Heart left ventricle (tissue), 16 donors: ENCODE results near the gene RABEP2. TPM values are rescaled to one million over a fixed set of nuclear protein-coding genes. Genes with fewer than 3 reads are reported as not detected.

Source experiments
- ATAC-seq, 4 donors: fragments of 200-7000 bp; cut with Tn5 transposase; one replicate each; pipeline ENCODE4 v1.9.1; 2020 to 2022; ENCODE audit warnings: moderate library complexity in 4 of 4, mild to moderate bottlenecking in 3 of 4, moderate number of reproducible peaks in 1 of 4
- DNase-seq, 5 donors: peaks; one replicate each; pipeline ENCODE4 v3.0.0-alpha.2; 2020
- H3K27ac ChIP-seq, 12 donors: fragments of 200-600 bp; sonication (generic) in 4 of 12; one replicate each; pipeline versions ENCODE4 v1.5.0 to v1.8.0; 2016 to 2022; ENCODE audit warnings: mild to moderate bottlenecking in 2 of 12
- H3K27me3 ChIP-seq, 9 donors: fragments of 200-600 bp; sonication (generic) in 2 of 9; one replicate each; pipeline versions ENCODE4 v1.5.1 to v1.8.0; 2016 to 2022; ENCODE audit warnings: mild to moderate bottlenecking in 3 of 9
- H3K36me3 ChIP-seq, 9 donors: fragments of 200-600 bp; sonication (generic) in 2 of 9; one replicate each; pipeline versions ENCODE4 v1.5.0 to v1.8.0; 2018 to 2022; ENCODE audit warnings: mild to moderate bottlenecking in 2 of 9
- H3K4me1 ChIP-seq, 12 donors: fragments of 200-600 bp; sonication (generic) in 4 of 12; one replicate each; pipeline versions ENCODE4 v1.5.0 to v1.8.0; 2016 to 2022; ENCODE audit warnings: mild to moderate bottlenecking in 3 of 12
- H3K4me3 ChIP-seq, 12 donors: fragments of 200-600 bp; sonication (generic) in 4 of 12; one replicate each; pipeline versions ENCODE4 v1.5.0 to v1.8.0; 2017 to 2022; ENCODE audit warnings: mild to moderate bottlenecking in 9 of 12, moderate library complexity in 4 of 12
- H3K9me3 ChIP-seq, 12 donors: fragments of 200-600 bp; sonication (generic) in 4 of 12; one replicate each; pipeline versions ENCODE4 v1.5.0 to v1.8.0; 2016 to 2022; ENCODE audit warnings: mild to moderate bottlenecking in 1 of 12
- POLR2A ChIP-seq, 2 donors: fragments of 450-650 bp; IDR thresholded peaks; one replicate each; pipeline ENCODE4 v1.6.1; 2017; ENCODE audit warnings: antibody characterized with exemption in 2 of 2, mild to moderate bottlenecking in 2 of 2, moderate library complexity in 2 of 2
- WGBS, 4 donors: extraction: QIAGEN DNeasy Blood & Tissue Kit in 2 of 4; methylation state at CpG; one replicate each; pipeline versions ENCODE4 v1.1.5 to v1.1.7; 2013 to 2018; 5-methylcytosine and 5-hydroxymethylcytosine counted together
- intact Hi-C, 10 donors: fragments of 100-400 bp; cut with DNase I; formaldehyde crosslinking; loops; one replicate each; pipeline versions ENCODE4 v1.11.1 to v1.14.2; 2022
- polyA plus RNA-seq, 2 donors: library from polyadenylated mRNA; stranded (reverse); fragments of 200-250 nt; gene quantifications; one replicate each; pipeline ENCODE4 v1.2.3, GENCODE V29; 2013
- total RNA-seq, 9 donors: library from RNA; depleted of rRNA in 2 of 9; stranded (reverse); fragments of >200 nt in 2 of 9; fragmentation: NEBNext Ultra II Directional in 3 of 9; extraction: Animal tissue kit (Norgen Biotek cat#: 25700) in 3 of 9; gene quantifications; one replicate each; pipeline versions ENCODE4 v1.1.0 to v1.2.4, GENCODE V29; 2016 to 2023
- TF ChIP-seq, protein P1 (sequence below), 12 donors: fragments of 200-600 bp; sonication (generic) in 4 of 12; IDR thresholded peaks; one replicate each; pipeline versions ENCODE4 v1.5.0 to v1.8.0; 2018 to 2022; ENCODE audit warnings: antibody characterized with exemption in 12 of 12, mild to moderate bottlenecking in 5 of 12
- donor health status: ischemic (EF 13 %, LVEDD 7.1; RV severe dilation, severe dysfunction).
- donor health status: healthy with polysubstance abuse.
- donor health status: DM: no; HTN: yes; CAD: no.
- donor health status: DM: no; HTN: no; CAD: no.
- donor health status: ischemic (EF 25% LVEDD 6.9; RV normal size, moderate dysfunction).
- donor health status: ischemic (EF 25% LVEDD 5.7; RV mildly dilated, moderate dysfunction).
- donor health status: healthy.
- donor health status: DM: yes; HTN: yes; CAD: no.
- donor health status: ischemic (EF 35%, LVEDD 5.7; RV mildly dilated, moderate dysfunction).
- donor health status: nonischemic (EF 11% LVEDD 7.7; RV severe dilation, severe dysfunction).
- donor health status: DM: yes; HTN: yes; CAD: no.
- donor health status: PGD.
- donor health status: ischemic (EF 29% LVEDD 5.4; RV normal size, mild dysfunction).
- donor health status: nonischemic (EF 23%, LVEDD 6.1; RV moderate dilation, normal function).

RABEP2 gene
- total and polyA plus RNA-seq, 11 donors = 10.2 to 31.1 (median 14.9) TPM

DNA sequence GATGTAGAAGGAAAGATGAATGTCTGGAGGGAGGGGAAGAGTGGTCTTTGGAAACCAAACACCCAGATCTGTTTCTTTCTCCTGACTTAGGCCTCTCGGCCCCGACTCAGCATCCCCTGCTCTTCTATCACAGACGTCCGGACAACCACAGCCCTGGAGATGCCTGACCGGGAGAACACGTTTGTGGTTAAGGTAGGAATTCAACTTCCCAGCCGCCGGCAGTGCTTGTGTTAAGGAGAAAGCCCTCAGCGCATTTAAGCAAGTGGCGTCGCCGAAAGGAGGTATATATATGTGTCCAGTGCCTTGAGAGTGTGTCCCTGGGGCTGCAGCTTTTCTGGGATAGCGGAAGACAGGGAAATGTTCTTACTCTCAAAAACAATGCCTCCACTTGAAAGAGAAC, 57.8 kb downstream of the RABEP2 start:
- ATAC-seq (no peak), DNase-seq (no peak)
- no peak overlapping the region for H3K27ac ChIP-seq
- H3K27me3 ChIP-seq = no peaks in the 10 kb centered on the region
- TF ChIP-seq POLR2A (IDR thresholded peaks at IDR 0.05) = no peak
- TF ChIP-seq, protein P1, sequence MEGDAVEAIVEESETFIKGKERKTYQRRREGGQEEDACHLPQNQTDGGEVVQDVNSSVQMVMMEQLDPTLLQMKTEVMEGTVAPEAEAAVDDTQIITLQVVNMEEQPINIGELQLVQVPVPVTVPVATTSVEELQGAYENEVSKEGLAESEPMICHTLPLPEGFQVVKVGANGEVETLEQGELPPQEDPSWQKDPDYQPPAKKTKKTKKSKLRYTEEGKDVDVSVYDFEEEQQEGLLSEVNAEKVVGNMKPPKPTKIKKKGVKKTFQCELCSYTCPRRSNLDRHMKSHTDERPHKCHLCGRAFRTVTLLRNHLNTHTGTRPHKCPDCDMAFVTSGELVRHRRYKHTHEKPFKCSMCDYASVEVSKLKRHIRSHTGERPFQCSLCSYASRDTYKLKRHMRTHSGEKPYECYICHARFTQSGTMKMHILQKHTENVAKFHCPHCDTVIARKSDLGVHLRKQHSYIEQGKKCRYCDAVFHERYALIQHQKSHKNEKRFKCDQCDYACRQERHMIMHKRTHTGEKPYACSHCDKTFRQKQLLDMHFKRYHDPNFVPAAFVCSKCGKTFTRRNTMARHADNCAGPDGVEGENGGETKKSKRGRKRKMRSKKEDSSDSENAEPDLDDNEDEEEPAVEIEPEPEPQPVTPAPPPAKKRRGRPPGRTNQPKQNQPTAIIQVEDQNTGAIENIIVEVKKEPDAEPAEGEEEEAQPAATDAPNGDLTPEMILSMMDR (IDR thresholded peaks at IDR 0.05) = no peak
- no peaks in the 10 kb centered on the region for H3K9me3 ChIP-seq
- intact Hi-C loops = loop anchor here in 2 of 10 donors (5.0 to 10.0 kb wide), 3 partner anchors 58 to 80 kb away; partner anchors contain the start of gene RABEP2 (in 1 of the 2)
- WGBS, 4 donors = 85 to 93% (median 88%) methylated on average over 13 of the region's 13 CpGs
- peaks cover 2 to 57% (median 54%) of the 10 kb centered on the region in 9 donors for H3K36me3 ChIP-seq
- no peak overlapping the region for H3K4me3 ChIP-seq
- H3K4me1 ChIP-seq = peaks cover 0 to 31% (median 19%) of the 10 kb centered on the region in 12 donors

DNA sequence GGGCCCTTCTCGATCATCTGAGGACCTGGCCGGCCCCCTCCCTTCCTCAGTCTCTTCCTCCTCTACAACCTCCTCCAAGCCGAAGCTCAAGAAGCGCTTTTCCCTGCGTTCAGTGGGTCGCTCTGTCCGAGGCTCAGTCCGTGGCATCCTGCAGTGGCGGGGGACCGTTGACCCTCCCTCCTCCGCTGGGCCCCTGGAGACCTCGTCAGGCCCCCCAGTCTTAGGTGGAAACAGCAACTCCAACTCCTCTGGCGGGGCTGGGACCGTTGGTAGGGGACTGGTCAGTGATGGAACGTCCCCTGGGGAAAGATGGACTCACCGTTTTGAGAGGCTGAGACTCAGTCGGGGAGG, 58.6 kb downstream of the RABEP2 start:
- Histone ChIP-seq H3K4me1 (peaks cover 0 to 32% (median 19%) of the 10 kb centered on the region in 12 donors), H3K36me3 (peaks cover 2 to 49% (median 46%) of the 10 kb centered on the region in 9 donors)
- 77 to 82% (median 80%) methylated on average over 16 to 17 of the region's 17 CpGs for WGBS, 4 donors

DNA sequence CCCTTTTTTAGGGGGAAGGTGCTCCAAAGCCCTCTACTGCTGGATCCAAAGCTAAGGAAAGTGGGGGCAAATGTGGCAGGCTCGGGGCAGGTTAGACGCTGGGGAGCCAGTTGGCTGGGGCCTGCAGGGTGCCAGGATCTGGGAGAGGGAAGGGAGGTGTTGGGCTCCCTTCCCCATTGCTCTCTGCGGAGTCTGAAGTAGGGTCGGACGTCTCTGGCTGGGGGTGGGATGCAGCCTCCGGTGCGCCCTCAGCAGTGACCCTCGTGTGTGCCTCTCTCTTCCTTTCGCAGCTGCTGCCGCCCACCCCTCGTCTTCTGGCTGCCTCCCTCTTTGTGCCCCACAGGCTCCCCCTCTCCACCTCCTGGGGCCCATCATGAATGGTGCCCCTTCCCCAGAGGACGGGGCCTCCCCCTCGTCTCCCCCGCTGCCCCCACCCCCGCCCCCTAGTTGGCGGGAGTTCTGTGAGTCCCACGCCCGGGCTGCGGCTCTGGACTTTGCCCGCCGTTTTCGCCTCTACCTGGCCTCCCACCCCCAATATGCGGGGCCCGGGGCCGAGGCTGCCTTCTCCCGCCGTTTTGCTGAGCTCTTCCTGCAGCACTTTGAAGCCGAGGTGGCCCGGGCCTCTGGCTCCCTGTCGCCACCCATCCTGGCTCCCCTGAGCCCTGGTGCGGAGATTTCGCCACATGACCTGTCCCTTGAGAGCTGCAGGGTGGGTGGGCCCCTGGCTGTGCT, 59.1 kb downstream of the RABEP2 start:
- H3K27me3 ChIP-seq = no peaks in the 10 kb centered on the region
- H3K4me1 ChIP-seq = peaks cover 0 to 32% (median 19%) of the 10 kb centered on the region in 12 donors
- TF ChIP-seq, protein P1 (IDR thresholded peaks at IDR 0.05) = no peak
- TF ChIP-seq POLR2A (IDR thresholded peaks at IDR 0.05) = no peak
- intact Hi-C loops = loop anchor here in 3 of 10 donors (2.0 to 10.0 kb wide), 4 partner anchors 19 to 81 kb away; partner anchors contain the start of genes RABEP2 (in 1 of the 3) and TUFM (in 1 of the 3)
- DNase-seq = no peak
- 70 to 75% (median 72%) methylated on average over 28 to 32 of the region's 32 CpGs for WGBS, 4 donors
- H3K27ac ChIP-seq = no peak overlapping the region
- H3K9me3 ChIP-seq = no peaks in the 10 kb centered on the region
- H3K4me3 ChIP-seq = no peak overlapping the region
- peaks cover 2 to 44% (median 41%) of the 10 kb centered on the region in 9 donors for H3K36me3 ChIP-seq
- no peak for ATAC-seq

More for the DNA sequence above, 58.6 kb downstream of the RABEP2 start:
- H3K4me3 ChIP-seq = no peak overlapping the region
- no peaks in the 10 kb centered on the region for H3K27me3 ChIP-seq
- no peak for ATAC-seq
- TF ChIP-seq, protein P1 (IDR thresholded peaks at IDR 0.05) = no peak
- no peak for TF ChIP-seq POLR2A (IDR thresholded peaks at IDR 0.05)
- intact Hi-C loops = loop anchor here in 2 of 10 donors (5.0 to 10.0 kb wide), 3 partner anchors 58 to 81 kb away; partner anchors contain the start of gene RABEP2 (in 1 of the 2)
- no peak for DNase-seq
- no peak overlapping the region for H3K27ac ChIP-seq
- H3K9me3 ChIP-seq = no peaks in the 10 kb centered on the region

DNA sequence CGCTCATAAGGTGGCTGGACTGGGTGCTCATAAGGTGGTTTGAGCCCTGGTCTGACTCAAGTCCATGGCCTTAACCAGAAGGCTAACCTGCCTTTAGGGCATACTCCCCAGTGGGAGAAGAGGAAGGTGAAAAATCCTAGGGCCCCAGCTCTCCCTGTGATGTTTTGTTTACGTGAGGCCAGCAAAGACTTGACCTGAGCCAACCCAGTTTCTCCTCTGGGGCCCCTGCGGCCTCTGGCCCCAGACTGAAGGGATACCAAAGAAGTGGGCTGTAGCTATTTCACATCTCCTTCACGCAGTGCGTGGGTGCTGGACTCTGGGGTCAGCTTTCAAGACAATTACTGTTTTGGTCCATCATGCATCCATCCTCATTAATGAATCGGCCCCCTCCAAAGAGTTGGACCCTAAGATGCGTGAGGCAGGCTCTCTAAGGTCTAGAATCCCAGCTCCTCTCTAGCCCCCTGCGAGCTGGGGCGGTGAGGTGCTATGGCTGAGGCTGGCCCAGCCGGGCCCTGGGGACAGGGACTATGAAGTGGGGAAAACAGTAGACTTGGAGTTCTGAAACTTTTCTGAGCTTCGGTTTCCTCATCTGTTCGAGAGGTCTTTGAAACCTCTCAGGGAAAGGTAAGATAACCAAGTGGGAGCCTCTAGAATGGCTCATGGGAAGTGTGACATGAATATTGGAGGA, 59.9 kb downstream of the RABEP2 start:
- H3K4me1 ChIP-seq = peaks cover 0 to 32% (median 19%) of the 10 kb centered on the region in 12 donors
- no peak for TF ChIP-seq POLR2A (IDR thresholded peaks at IDR 0.05)
- TF ChIP-seq, protein P1 (IDR thresholded peaks at IDR 0.05) = no peak
- no peak for ATAC-seq
- peak overlapping the region in 4 of 12 donors; percentile 91 to 98 (median 97) for H3K27ac ChIP-seq
- no peak for DNase-seq
- H3K27me3 ChIP-seq = no peaks in the 10 kb centered on the region
- WGBS, 4 donors = 86 to 87% (median 86%) methylated on average over 10 to 12 of the region's 12 CpGs
- intact Hi-C loops = loop anchor here in 3 of 10 donors (2.0 to 10.0 kb wide), 4 partner anchors 18 to 82 kb away; partner anchors contain the start of genes RABEP2 (in 1 of the 3) and TUFM (in 1 of the 3)
- peaks cover 2 to 36% (median 34%) of the 10 kb centered on the region in 9 donors for H3K36me3 ChIP-seq
- no peaks in the 10 kb centered on the region for H3K9me3 ChIP-seq
- peak overlapping the region in 7 of 12 donors; percentile 68 to 96 (median 89) for H3K4me3 ChIP-seq
